IPS-NIHi7 (cell line): Measurements from ENCODE around the gene BMP7.

Experiments used
- DNase-seq: peaks from one replicate; pipeline ENCODE4 v3.0.0; 2012; ENCODE audit warnings: mixed read lengths; ENCODE audit errors: extremely low spot score

The BMP7 gene

GRCh38 chr20:57229490-57229889 lies 37.0 kb downstream of the BMP7 start:
- DNase-seq = no peak

GRCh38 chr20:57225830-57226229 lies 40.6 kb downstream of the BMP7 start:
- DNase-seq = no peak

GRCh38 chr20:57225197-57225733 lies 41.2 kb downstream of the BMP7 start:
- no peak for DNase-seq

GRCh38 chr20:57224641-57225138 lies 41.8 kb downstream of the BMP7 start:
- no peak for DNase-seq

- DNase-seq = no peak
Observed at GRCh38 chr20:57223648-57224489, 42.6 kb downstream of the BMP7 start.

GRCh38 chr20:57222631-57222950 lies 43.9 kb downstream of the BMP7 start:
- DNase-seq = no peak

GRCh38 chr20:57221916-57222630 lies 44.4 kb downstream of the BMP7 start:
- no peak for DNase-seq

- no peak for DNase-seq
Observed at GRCh38 chr20:57220337-57221145, 45.9 kb downstream of the BMP7 start.

GRCh38 chr20:57219071-57219677 lies 47.3 kb downstream of the BMP7 start:
- no peak for DNase-seq

GRCh38 chr20:57218489-57218888 lies 48.0 kb downstream of the BMP7 start:
- DNase-seq = no peak

GRCh38 chr20:57217802-57218201 lies 48.6 kb downstream of the BMP7 start:
- no peak for DNase-seq

- no peak for DNase-seq
Observed at GRCh38 chr20:57216669-57217068, 49.8 kb downstream of the BMP7 start.

GRCh38 chr20:57215826-57216471 lies 50.5 kb downstream of the BMP7 start:
- DNase-seq = no peak

GRCh38 chr20:57215426-57215825 lies 51.0 kb downstream of the BMP7 start:
- DNase-seq = no peak

- no peak for DNase-seq
Observed at GRCh38 chr20:57214948-57215347, 51.5 kb downstream of the BMP7 start.

- DNase-seq = no peak
Observed at GRCh38 chr20:57214427-57214826, 52.0 kb downstream of the BMP7 start.

- no peak for DNase-seq
Observed at GRCh38 chr20:57213924-57214323, 52.5 kb downstream of the BMP7 start.

GRCh38 chr20:57213291-57213690 lies 53.1 kb downstream of the BMP7 start:
- no peak for DNase-seq

GRCh38 chr20:57212534-57213276 lies 53.7 kb downstream of the BMP7 start:
- DNase-seq = peak; percentile 88

GRCh38 chr20:57211908-57212533 lies 54.4 kb downstream of the BMP7 start:
- DNase-seq = peak; percentile 52
